GM12878 (cell line): Measurements from ENCODE around the gene BCKDK. TPM values are rescaled to one million over a fixed set of nuclear protein-coding genes. Genes with fewer than 3 reads are reported as not detected.

ENCODE experiments used
- MTA2 ChIP-seq: fragments of 450-650 bp; IDR thresholded peaks from 2 replicates; pipeline ENCODE4 v1.6.1; 2016; ENCODE audit warnings: low read depth, mild to moderate bottlenecking, moderate library complexity
- ZBTB4 ChIP-seq: fragments of 450-650 bp; formaldehyde crosslinking; IDR thresholded peaks from 2 replicates; pipeline ENCODE4 v1.4.0; 2022; ENCODE audit warnings: mild to moderate bottlenecking, moderate library complexity
- ZSCAN29 ChIP-seq: fragments of 450-650 bp; IDR thresholded peaks from 2 replicates; pipeline ENCODE4 v1.6.1; 2017; ENCODE audit warnings: mild to moderate bottlenecking, moderate library complexity
- polyA plus RNA-seq, 11 experiments: library from polyadenylated mRNA; depleted of rRNA in 4 of 11; unstranded in 6 of 11; stranded (reverse) in 5 of 11; fragments of >200 nt; fragmentation: Nextera tagmentation in 4 of 11; fragmentation: Illumina TruSeq in 1 of 11; extraction: Ambion mirVana in 4 of 11; extraction: Trizol in 1 of 11; gene quantifications; 1 replicate in 1 of 11; 2 replicates in 10 of 11; pipeline versions ENCODE4 v1.2.1 to v1.2.3, GENCODE V29; 2011 to 2016; ENCODE audit warnings: inconsistent platforms in 2 of 11, missing spikeins in 2 of 11, low read depth in 1 of 11
- total RNA-seq, 4 experiments: library from RNA; depleted of rRNA in 3 of 4; stranded (reverse); fragments of >200 nt in 3 of 4; fragmentation: Illumina TruSeq in 1 of 4; extraction: Trizol in 1 of 4; gene quantifications; 2 replicates each; pipeline versions ENCODE4 v1.2.1 to v1.2.3, GENCODE V29; 2013 to 2021
- TF ChIP-seq, protein P1 (sequence below): fragments of 450-650 bp; IDR thresholded peaks from 2 replicates; pipeline ENCODE4 v1.6.1; 2018; ENCODE audit warnings: borderline replicate concordance, mild to moderate bottlenecking; ENCODE audit not compliant: partially characterized antibody
- TF ChIP-seq, protein P2 (sequence below): fragments of 450-650 bp; IDR thresholded peaks from 2 replicates; pipeline ENCODE4 v1.6.1; 2018; ENCODE audit warnings: mild to moderate bottlenecking, low read depth, moderate library complexity; ENCODE audit not compliant: partially characterized antibody

The BCKDK gene
- total and polyA plus RNA-seq, 10 of the 15 experiments (the other 5 are each of a cell fraction or from before 2014, with no cell fraction given) = 0.68 to 56.6 (median 32.8) TPM

GRCh38 chr16:31114468-31114867 lies 6.3 kb downstream of the BCKDK start (continued):
- TF ChIP-seq ZBTB4 (CRISPR knock-in tag) (no peak), ZSCAN29 (no peak), MTA2 (no peak)
- TF ChIP-seq, protein P1, sequence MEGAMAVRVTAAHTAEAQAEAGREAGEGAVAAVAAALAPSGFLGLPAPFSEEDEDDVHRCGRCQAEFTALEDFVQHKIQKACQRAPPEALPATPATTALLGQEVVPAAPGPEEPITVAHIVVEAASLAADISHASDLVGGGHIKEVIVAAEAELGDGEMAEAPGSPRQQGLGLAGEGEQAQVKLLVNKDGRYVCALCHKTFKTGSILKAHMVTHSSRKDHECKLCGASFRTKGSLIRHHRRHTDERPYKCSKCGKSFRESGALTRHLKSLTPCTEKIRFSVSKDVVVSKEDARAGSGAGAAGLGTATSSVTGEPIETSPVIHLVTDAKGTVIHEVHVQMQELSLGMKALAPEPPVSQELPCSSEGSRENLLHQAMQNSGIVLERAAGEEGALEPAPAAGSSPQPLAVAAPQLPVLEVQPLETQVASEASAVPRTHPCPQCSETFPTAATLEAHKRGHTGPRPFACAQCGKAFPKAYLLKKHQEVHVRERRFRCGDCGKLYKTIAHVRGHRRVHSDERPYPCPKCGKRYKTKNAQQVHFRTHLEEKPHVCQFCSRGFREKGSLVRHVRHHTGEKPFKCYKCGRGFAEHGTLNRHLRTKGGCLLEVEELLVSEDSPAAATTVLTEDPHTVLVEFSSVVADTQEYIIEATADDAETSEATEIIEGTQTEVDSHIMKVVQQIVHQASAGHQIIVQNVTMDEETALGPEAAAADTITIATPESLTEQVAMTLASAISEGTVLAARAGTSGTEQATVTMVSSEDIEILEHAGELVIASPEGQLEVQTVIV = no peak
- TF ChIP-seq, protein P2, sequence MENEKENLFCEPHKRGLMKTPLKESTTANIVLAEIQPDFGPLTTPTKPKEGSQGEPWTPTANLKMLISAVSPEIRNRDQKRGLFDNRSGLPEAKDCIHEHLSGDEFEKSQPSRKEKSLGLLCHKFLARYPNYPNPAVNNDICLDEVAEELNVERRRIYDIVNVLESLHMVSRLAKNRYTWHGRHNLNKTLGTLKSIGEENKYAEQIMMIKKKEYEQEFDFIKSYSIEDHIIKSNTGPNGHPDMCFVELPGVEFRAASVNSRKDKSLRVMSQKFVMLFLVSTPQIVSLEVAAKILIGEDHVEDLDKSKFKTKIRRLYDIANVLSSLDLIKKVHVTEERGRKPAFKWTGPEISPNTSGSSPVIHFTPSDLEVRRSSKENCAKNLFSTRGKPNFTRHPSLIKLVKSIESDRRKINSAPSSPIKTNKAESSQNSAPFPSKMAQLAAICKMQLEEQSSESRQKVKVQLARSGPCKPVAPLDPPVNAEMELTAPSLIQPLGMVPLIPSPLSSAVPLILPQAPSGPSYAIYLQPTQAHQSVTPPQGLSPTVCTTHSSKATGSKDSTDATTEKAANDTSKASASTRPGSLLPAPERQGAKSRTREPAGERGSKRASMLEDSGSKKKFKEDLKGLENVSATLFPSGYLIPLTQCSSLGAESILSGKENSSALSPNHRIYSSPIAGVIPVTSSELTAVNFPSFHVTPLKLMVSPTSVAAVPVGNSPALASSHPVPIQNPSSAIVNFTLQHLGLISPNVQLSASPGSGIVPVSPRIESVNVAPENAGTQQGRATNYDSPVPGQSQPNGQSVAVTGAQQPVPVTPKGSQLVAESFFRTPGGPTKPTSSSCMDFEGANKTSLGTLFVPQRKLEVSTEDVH = no peak
- TF ChIP-seq, all 136 proteins: peak for 0
